Fibroblast of mammary gland (primary cell): ENCODE data around the gene NUP205.
"Not testable (repeated sequence)": the region's sequence is repeated elsewhere in the genome, so short reads cannot be mapped to it uniquely, and the experiment has no call there.

Experiments used
- DNase-seq: peaks from one replicate; pipeline ENCODE4 v3.0.0-alpha.2; 2010; ENCODE audit warnings: low read depth
- H3K4me3 ChIP-seq: 2 replicates; pipeline ENCODE4 v1.5.1; 2011; ENCODE audit warnings: low read depth, mild to moderate bottlenecking, low read length, moderate library complexity; ENCODE audit not compliant: control insufficient read depth
- CTCF ChIP-seq: conservative IDR thresholded peaks from 2 replicates; pipeline ENCODE4 v1.5.1; 2011; ENCODE audit warnings: low read depth, low read length, inconsistent platforms; ENCODE audit not compliant: control insufficient read depth, insufficient read depth

The NUP205 gene

GRCh38 chr7:135692055-135692454, 134.3 kb downstream of the NUP205 start:
- DNase-seq = no peak
- H3K4me3 ChIP-seq = no peak overlapping the region
- TF ChIP-seq CTCF = no peak

- not testable (repeated sequence) for H3K4me3 ChIP-seq, DNase-seq
Observed at GRCh38 chr7:135692606-135693005, 134.9 kb downstream of the NUP205 start.

GRCh38 chr7:135693558-135693957, 135.8 kb downstream of the NUP205 start:
- no peak for DNase-seq
- TF ChIP-seq CTCF = no peak

GRCh38 chr7:135697276-135698049, 139.7 kb downstream of the NUP205 start:
- no peak overlapping the region for H3K4me3 ChIP-seq
- DNase-seq = no peak
- TF ChIP-seq CTCF = no peak

More at GRCh38 chr7:135693558-135693957, 135.8 kb downstream of the NUP205 start:
- H3K4me3 ChIP-seq = no peak overlapping the region
